Measurements from ENCODE around the gene DOK6. TPM values are rescaled to one million over a fixed set of nuclear protein-coding genes. Genes with fewer than 3 reads are reported as not detected.
A peak's percentile ranks its signal among the peaks of the same experiment; 100 is the strongest.

DOK6 gene
- total and polyA plus RNA-seq, 2 of the 13 experiments (the other 11 are each of a cell fraction or from before 2014, with no cell fraction given) = 17.0 to 17.2 TPM

DNA sequence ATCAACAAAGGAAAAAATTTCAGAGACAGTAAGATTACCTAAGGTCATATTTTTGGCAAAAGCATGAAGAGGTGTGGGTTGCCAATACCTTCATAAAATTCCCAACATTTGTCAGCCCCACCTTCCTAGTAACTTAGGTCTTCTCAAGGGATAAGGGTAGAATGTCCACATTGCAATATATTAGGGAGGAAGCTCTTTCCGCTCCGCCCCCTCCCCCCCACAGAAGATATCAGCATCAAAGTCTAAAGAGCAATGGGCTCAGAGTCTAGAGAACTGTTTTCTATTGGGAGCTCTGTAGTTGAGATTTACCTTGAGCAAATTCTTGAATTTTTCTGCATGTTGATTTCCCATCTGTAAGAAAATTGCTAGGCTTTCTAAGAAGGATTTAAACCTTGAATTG lies 346.7 kb downstream of the DOK6 start:
- no peaks in the 10 kb centered on the region for H4K20me1 ChIP-seq (ENCODE audit: insufficient read depth, low read length)
- H2AFZ ChIP-seq (ENCODE audit: low read length) = no peak overlapping the region
- in situ Hi-C loops (cut with HindIII; ENCODE audit: extremely low pct_ligation_motif_present, low pct_unique_long_range_greater_than_20kb) = no loop called here
- H3K9ac ChIP-seq (ENCODE audit: insufficient read depth, low read depth, low read length) = no peak overlapping the region
- no TSS peak for BruUV-seq (replicated peaks)
- intact Hi-C loops (cut with micrococcal nuclease; ENCODE audit: unreplicated experiment) = no loop called here
- ChIA-PET POLR2A (no interaction called here), CTCF (ENCODE audit: low intra/inter-chr PET ratio, low total read pairs) (no interaction called here)
- 32% methylated on average over 2 of the region's 2 CpGs for WGBS (ENCODE audit: low lambda C conversion rate)
- no peaks in the 10 kb centered on the region for H3K79me2 ChIP-seq (ENCODE audit: insufficient read depth, low read length)
- DNase-seq (ENCODE audit: low spot score) (peak; percentile 54), FAIRE-seq (no peak), ATAC-seq (peak; percentile 74)
- H3K36me3 ChIP-seq (replicated peaks in 1 of 2; ENCODE audit: control insufficient read depth in 1 of 2, insufficient read depth in 2 of 2, low read length in 2 of 2) = no peaks in the 10 kb centered on the region
- H3K27ac ChIP-seq (ENCODE audit: extremely low read length, insufficient read depth, low read length) = peak overlapping the region; percentile 54
- peak overlapping the region; percentile 8; the same call in 1 of the 2 replicates for H3K4me2 ChIP-seq (ENCODE audit: low read depth, low read length)
- H3K27me3 ChIP-seq (ENCODE audit: control insufficient read depth in 1 of 2, insufficient read depth in 2 of 2, low read length in 2 of 2) = no peaks in the 10 kb centered on the region
- no peak overlapping the region for H3K4me3 ChIP-seq (replicated peaks in 1 of 3; ENCODE audit: insufficient read depth in 1 of 3, low read depth in 2 of 3, low read length in 3 of 3)
- H3K4me1 ChIP-seq (ENCODE audit: insufficient read depth, low read length) = peaks cover 46% of the 10 kb centered on the region
- peaks cover 7% of the 10 kb centered on the region; the same call in 1 of the 2 replicates for H3K9me3 ChIP-seq (ENCODE audit: low read length)
- TF ChIP-seq PAWR (CRISPR knock-in tag; IDR thresholded peaks at IDR 0.05; ENCODE audit: borderline replicate concordance) (no peak), ZNF713 (CRISPR knock-in tag; IDR thresholded peaks at IDR 0.05) (no peak), PHF8 (CRISPR knock-in tag; IDR thresholded peaks at IDR 0.05) (no peak), ZBTB38 (CRISPR knock-in tag; IDR thresholded peaks at IDR 0.05) (no peak), ZNF850 (CRISPR knock-in tag; conservative IDR thresholded peaks at IDR 0.05) (no peak), TCF7L2 (IDR thresholded peaks at IDR 0.05; ENCODE audit: low read depth, low read length) (no peak), ZBTB20 (CRISPR knock-in tag; IDR thresholded peaks at IDR 0.05; ENCODE audit: borderline replicate concordance, low read depth) (no peak), NFE2L2 (IDR thresholded peaks at IDR 0.05; ENCODE audit: low read length) (no peak), ZNF674 (CRISPR knock-in tag; IDR thresholded peaks at IDR 0.05; ENCODE audit: low read depth) (no peak), NCOR1 (IDR thresholded peaks at IDR 0.05; ENCODE audit: borderline replicate concordance, low read length) (peak; percentile 45; the same call in 1 of the 2 replicates), NCOA5 (CRISPR knock-in tag; IDR thresholded peaks at IDR 0.05) (no peak), ZMYM4 (CRISPR knock-in tag; IDR thresholded peaks at IDR 0.05) (peak; percentile 83), JUND (CRISPR knock-in tag; IDR thresholded peaks at IDR 0.05) (no peak)
- TF ChIP-seq, protein P1, sequence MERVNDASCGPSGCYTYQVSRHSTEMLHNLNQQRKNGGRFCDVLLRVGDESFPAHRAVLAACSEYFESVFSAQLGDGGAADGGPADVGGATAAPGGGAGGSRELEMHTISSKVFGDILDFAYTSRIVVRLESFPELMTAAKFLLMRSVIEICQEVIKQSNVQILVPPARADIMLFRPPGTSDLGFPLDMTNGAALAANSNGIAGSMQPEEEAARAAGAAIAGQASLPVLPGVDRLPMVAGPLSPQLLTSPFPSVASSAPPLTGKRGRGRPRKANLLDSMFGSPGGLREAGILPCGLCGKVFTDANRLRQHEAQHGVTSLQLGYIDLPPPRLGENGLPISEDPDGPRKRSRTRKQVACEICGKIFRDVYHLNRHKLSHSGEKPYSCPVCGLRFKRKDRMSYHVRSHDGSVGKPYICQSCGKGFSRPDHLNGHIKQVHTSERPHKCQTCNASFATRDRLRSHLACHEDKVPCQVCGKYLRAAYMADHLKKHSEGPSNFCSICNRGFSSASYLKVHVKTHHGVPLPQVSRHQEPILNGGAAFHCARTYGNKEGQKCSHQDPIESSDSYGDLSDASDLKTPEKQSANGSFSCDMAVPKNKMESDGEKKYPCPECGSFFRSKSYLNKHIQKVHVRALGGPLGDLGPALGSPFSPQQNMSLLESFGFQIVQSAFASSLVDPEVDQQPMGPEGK (CRISPR knock-in tag; IDR thresholded peaks at IDR 0.05) = peak; percentile 33; the same call in 1 of the 2 replicates
- TF ChIP-seq, protein P2, sequence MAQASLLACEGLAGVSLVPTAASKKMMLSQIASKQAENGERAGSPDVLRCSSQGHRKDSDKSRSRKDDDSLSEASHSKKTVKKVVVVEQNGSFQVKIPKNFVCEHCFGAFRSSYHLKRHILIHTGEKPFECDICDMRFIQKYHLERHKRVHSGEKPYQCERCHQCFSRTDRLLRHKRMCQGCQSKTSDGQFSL (CRISPR knock-in tag; IDR thresholded peaks at IDR 0.05) = peak; percentile 79; the same call in 1 of the 2 replicates
- TF ChIP-seq, protein P3, sequence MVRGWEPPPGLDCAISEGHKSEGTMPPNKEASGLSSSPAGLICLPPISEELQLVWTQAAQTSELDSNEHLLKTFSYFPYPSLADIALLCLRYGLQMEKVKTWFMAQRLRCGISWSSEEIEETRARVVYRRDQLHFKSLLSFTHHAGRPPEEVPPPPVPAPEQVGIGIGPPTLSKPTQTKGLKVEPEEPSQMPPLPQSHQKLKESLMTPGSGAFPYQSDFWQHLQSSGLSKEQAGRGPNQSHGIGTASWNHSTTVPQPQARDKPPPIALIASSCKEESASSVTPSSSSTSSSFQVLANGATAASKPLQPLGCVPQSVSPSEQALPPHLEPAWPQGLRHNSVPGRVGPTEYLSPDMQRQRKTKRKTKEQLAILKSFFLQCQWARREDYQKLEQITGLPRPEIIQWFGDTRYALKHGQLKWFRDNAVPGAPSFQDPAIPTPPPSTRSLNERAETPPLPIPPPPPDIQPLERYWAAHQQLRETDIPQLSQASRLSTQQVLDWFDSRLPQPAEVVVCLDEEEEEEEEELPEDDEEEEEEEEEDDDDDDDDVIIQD (CRISPR knock-in tag; IDR thresholded peaks at IDR 0.05; ENCODE audit: low read depth) = peak; percentile 79; the same call in 1 of the 2 replicates
- TF ChIP-seq, protein P4, sequence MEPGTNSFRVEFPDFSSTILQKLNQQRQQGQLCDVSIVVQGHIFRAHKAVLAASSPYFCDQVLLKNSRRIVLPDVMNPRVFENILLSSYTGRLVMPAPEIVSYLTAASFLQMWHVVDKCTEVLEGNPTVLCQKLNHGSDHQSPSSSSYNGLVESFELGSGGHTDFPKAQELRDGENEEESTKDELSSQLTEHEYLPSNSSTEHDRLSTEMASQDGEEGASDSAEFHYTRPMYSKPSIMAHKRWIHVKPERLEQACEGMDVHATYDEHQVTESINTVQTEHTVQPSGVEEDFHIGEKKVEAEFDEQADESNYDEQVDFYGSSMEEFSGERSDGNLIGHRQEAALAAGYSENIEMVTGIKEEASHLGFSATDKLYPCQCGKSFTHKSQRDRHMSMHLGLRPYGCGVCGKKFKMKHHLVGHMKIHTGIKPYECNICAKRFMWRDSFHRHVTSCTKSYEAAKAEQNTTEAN (CRISPR knock-in tag; conservative IDR thresholded peaks at IDR 0.05) = no peak
